GM12872 (cell line): ENCODE measurements around the gene ERGIC1.

Source experiments
- CTCF ChIP-seq: IDR thresholded peaks from 3 replicates; pipeline ENCODE4 v1.5.1; 2011; ENCODE audit warnings: low read depth, mild to moderate bottlenecking, low read length, moderate library complexity; ENCODE audit not compliant: insufficient read depth

ERGIC1 gene

GRCh38 chr5:172840432-172841154, 6.5 kb downstream of the ERGIC1 start:
- no peak for TF ChIP-seq CTCF

GRCh38 chr5:172841256-172841655, 7.2 kb downstream of the ERGIC1 start:
- no peak for TF ChIP-seq CTCF

GRCh38 chr5:172843825-172844576, 9.9 kb downstream of the ERGIC1 start:
- no peak for TF ChIP-seq CTCF

GRCh38 chr5:172844577-172844838, 10.5 kb downstream of the ERGIC1 start:
- no peak for TF ChIP-seq CTCF

GRCh38 chr5:172845154-172845553, 11.1 kb downstream of the ERGIC1 start:
- no peak for TF ChIP-seq CTCF

- no peak for TF ChIP-seq CTCF
Measured at GRCh38 chr5:172845576-172845975, 11.5 kb downstream of the ERGIC1 start.

- no peak for TF ChIP-seq CTCF
Measured at GRCh38 chr5:172846249-172846648, 12.2 kb downstream of the ERGIC1 start.
